Smooth muscle cell (in vitro differentiated cells): ENCODE data around the gene SCN3B. TPM values are rescaled to one million over a fixed set of nuclear protein-coding genes. Genes with fewer than 3 reads are reported as not detected.

ENCODE experiments used
- DNase-seq: peaks from one replicate; lab custom pipeline; 2025; ENCODE audit not compliant: unreplicated experiment; lab: John Stamatoyannopoulos, UW
- H2AFZ ChIP-seq: fragments of 200-600 bp; sonication (generic); 2 replicates; pipeline ENCODE4 v1.6.0; 2016; ENCODE audit warnings: antibody characterized with exemption, low read depth, mild to moderate bottlenecking
- H3F3A ChIP-seq: fragments of 200-600 bp; sonication (generic); 2 replicates; pipeline ENCODE4 v1.6.0; 2017; ENCODE audit warnings: antibody characterized with exemption, low read depth
- H3K27ac ChIP-seq: fragments of 200-600 bp; sonication (generic); 2 replicates; pipeline ENCODE4 v1.5.1; 2016; ENCODE audit warnings: low read depth, mild to moderate bottlenecking
- H3K27me3 ChIP-seq: fragments of 200-600 bp; sonication (generic); 2 replicates; pipeline ENCODE4 v1.6.1; 2016; ENCODE audit warnings: low read depth, mild to moderate bottlenecking
- H3K36me3 ChIP-seq: fragments of 200-600 bp; sonication (generic); 2 replicates; pipeline ENCODE4 v1.5.1; 2016; ENCODE audit warnings: low read depth
- H3K4me1 ChIP-seq: fragments of 200-600 bp; sonication (generic); 2 replicates; pipeline ENCODE4 v1.5.1; 2016; ENCODE audit warnings: low read depth
- H3K4me2 ChIP-seq: fragments of 200-600 bp; sonication (generic); 2 replicates; pipeline ENCODE4 v1.6.0; 2016; ENCODE audit warnings: mild to moderate bottlenecking
- H3K4me3 ChIP-seq: fragments of 200-600 bp; sonication (generic); 2 replicates; pipeline ENCODE4 v1.5.1; 2016; ENCODE audit warnings: mild to moderate bottlenecking
- H3K79me2 ChIP-seq: fragments of 200-600 bp; sonication (generic); 2 replicates; pipeline ENCODE4 v1.6.0; 2016; ENCODE audit warnings: low read depth, mild to moderate bottlenecking
- H3K9ac ChIP-seq: fragments of 200-600 bp; sonication (generic); 2 replicates; pipeline ENCODE4 v1.6.0; 2016; ENCODE audit warnings: low read depth
- H3K9me3 ChIP-seq: fragments of 200-600 bp; sonication (generic); replicated peaks from 2 replicates; pipeline ENCODE4 v1.5.1; 2016; ENCODE audit warnings: low read depth
- H4K20me1 ChIP-seq: fragments of 200-600 bp; sonication (generic); 2 replicates; pipeline ENCODE4 v1.6.0; 2016; ENCODE audit warnings: low read depth
- WGBS: methylation state at CpG from one replicate; pipeline ENCODE4 v1.1.7; 2016; ENCODE audit warnings: low lambda C conversion rate; 5-methylcytosine and 5-hydroxymethylcytosine counted together
- polyA plus RNA-seq: library from polyadenylated mRNA; unstranded; fragments of >200 nt; fragmentation: Nextera tagmentation; extraction: Ambion mirVana; gene quantifications from 2 replicates; pipeline ENCODE4 v1.2.1, GENCODE V29; 2016
- total RNA-seq: library from RNA; depleted of rRNA; stranded (reverse); fragments of >200 nt; gene quantifications from 2 replicates; pipeline ENCODE4 v1.2.3, GENCODE V29; 2014
- TF ChIP-seq, protein P1 (sequence below): fragments of 200-600 bp; sonication (generic); IDR thresholded peaks from 2 replicates; pipeline ENCODE4 v1.5.1; 2017; ENCODE audit warnings: borderline replicate concordance, mild to moderate bottlenecking, antibody characterized with exemption; ENCODE audit not compliant: insufficient read depth, poor library complexity, severe bottlenecking

Gene SCN3B
- total and polyA plus RNA-seq, 2 experiments from 2014 or later: under 0.01 to 0.23 TPM

DNA sequence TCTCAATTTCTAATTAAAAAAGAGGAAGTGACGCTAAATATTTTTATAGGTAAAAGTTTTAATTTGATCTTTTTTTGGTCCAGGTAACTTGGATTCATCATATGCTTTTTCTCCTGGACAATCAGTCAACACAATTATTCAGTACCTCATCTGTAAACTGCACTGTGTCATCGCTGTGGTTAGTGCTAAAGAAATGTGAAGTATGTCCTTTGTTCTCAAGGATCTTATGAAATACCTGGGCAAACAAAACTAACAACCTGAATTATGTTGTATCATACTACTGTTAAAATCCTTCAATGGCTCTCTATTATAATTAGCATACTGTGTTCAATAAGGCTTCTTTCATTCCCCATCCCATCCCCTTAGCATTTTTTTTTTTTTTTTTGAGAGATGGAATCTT lies 19.9 kb upstream of the SCN3B start:
- Histone ChIP-seq H3K4me2 (no peak overlapping the region), H2AFZ (no peak overlapping the region), H3K9me3 (no peaks in the 10 kb centered on the region), H3K4me3 (no peak overlapping the region), H3K36me3 (no peaks in the 10 kb centered on the region), H3F3A (no peaks in the 10 kb centered on the region), H4K20me1 (no peaks in the 10 kb centered on the region), H3K79me2 (no peaks in the 10 kb centered on the region), H3K27ac (no peak overlapping the region), H3K27me3 (no peaks in the 10 kb centered on the region), H3K9ac (no peak overlapping the region), H3K4me1 (no peaks in the 10 kb centered on the region)
- DNase-seq: no peak
- TF ChIP-seq, protein P1, sequence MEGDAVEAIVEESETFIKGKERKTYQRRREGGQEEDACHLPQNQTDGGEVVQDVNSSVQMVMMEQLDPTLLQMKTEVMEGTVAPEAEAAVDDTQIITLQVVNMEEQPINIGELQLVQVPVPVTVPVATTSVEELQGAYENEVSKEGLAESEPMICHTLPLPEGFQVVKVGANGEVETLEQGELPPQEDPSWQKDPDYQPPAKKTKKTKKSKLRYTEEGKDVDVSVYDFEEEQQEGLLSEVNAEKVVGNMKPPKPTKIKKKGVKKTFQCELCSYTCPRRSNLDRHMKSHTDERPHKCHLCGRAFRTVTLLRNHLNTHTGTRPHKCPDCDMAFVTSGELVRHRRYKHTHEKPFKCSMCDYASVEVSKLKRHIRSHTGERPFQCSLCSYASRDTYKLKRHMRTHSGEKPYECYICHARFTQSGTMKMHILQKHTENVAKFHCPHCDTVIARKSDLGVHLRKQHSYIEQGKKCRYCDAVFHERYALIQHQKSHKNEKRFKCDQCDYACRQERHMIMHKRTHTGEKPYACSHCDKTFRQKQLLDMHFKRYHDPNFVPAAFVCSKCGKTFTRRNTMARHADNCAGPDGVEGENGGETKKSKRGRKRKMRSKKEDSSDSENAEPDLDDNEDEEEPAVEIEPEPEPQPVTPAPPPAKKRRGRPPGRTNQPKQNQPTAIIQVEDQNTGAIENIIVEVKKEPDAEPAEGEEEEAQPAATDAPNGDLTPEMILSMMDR: no peak
- 50% methylated on average over 2 of the region's 2 CpGs for WGBS

DNA sequence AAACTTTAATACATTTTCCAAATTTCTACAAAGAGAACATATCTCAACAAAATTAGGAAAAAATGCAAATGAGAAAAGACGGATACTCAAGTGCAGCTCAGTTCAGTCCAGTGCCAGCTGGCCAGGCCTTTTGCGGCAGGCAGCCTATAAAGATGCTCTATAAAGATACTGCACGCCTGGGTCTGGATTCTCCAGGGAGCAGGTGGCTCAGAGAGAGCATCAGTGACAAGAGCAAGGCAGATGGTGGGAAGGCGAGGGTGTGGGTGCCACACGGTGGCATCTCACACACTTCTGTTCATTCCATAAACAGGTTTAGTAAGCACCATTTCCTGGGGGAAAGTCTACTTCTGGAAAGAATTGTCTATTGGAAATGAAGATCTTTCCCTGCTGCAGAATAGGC lies 18.1 kb upstream of the SCN3B start:
- Histone ChIP-seq H3K4me3 (no peak overlapping the region), H3K9ac (no peak overlapping the region)
- TF ChIP-seq, protein P1: no peak

GRCh38 chr11:123671534-123671933 lies 17.1 kb upstream of the SCN3B start:
- no peaks in the 10 kb centered on the region for H3K79me2 ChIP-seq
- H3K4me3 ChIP-seq: no peak overlapping the region
- no peaks in the 10 kb centered on the region for H4K20me1 ChIP-seq
- no peaks in the 10 kb centered on the region for H3K36me3 ChIP-seq
- H3K27me3 ChIP-seq: no peaks in the 10 kb centered on the region
- no peaks in the 10 kb centered on the region for H3F3A ChIP-seq
- no peaks in the 10 kb centered on the region for H3K9me3 ChIP-seq
- 72% methylated on average over 9 of the region's 9 CpGs for WGBS
- H3K27ac ChIP-seq: no peak overlapping the region
- no peak overlapping the region for H3K9ac ChIP-seq
- no peak overlapping the region for H3K4me2 ChIP-seq
- no peak overlapping the region for H2AFZ ChIP-seq
- DNase-seq: no peak
- TF ChIP-seq, protein P1: no peak
- no peaks in the 10 kb centered on the region for H3K4me1 ChIP-seq

More for the DNA sequence above, 18.1 kb upstream of the SCN3B start:
- DNase-seq: no peak
- 92% methylated on average over 5 of the region's 5 CpGs for WGBS
- Histone ChIP-seq H4K20me1 (no peaks in the 10 kb centered on the region), H2AFZ (no peak overlapping the region), H3K36me3 (no peaks in the 10 kb centered on the region), H3K27ac (no peak overlapping the region), H3K4me2 (no peak overlapping the region), H3F3A (no peaks in the 10 kb centered on the region), H3K9me3 (no peaks in the 10 kb centered on the region), H3K4me1 (no peaks in the 10 kb centered on the region), H3K79me2 (no peaks in the 10 kb centered on the region), H3K27me3 (no peaks in the 10 kb centered on the region)

DNA sequence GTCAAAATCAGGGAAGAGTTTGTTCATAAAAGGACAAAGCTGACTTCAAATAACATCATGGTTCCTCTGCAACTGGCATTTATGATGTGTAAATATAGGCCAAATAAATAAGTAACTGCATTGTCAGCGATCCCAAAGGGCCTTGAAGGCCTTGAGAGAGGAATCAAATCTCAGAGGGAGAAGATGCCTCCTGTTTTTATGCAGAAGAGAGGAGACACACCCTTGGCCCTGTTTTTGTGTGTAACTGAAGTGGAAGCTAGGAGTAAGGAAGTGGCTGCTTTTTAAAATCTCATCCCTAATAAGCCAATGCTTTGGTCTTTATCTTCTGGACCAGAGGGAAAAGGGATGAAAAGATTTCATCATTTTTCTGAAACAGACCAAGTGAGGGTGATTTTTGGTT lies 15.7 kb upstream of the SCN3B start:
- TF ChIP-seq, protein P1: no peak
- no peak overlapping the region for H3K9ac ChIP-seq
- no peaks in the 10 kb centered on the region for H3K27me3 ChIP-seq
- no peaks in the 10 kb centered on the region for H3F3A ChIP-seq
- no peak overlapping the region for H3K4me3 ChIP-seq
- no peak overlapping the region for H3K4me2 ChIP-seq
- H3K4me1 ChIP-seq: no peaks in the 10 kb centered on the region
- H3K9me3 ChIP-seq: no peaks in the 10 kb centered on the region
- no peaks in the 10 kb centered on the region for H3K36me3 ChIP-seq
- 72% methylated on average over 1 of the region's 1 CpG for WGBS
- no peak for DNase-seq
- no peaks in the 10 kb centered on the region for H3K79me2 ChIP-seq
- no peak overlapping the region for H2AFZ ChIP-seq
- H4K20me1 ChIP-seq: no peaks in the 10 kb centered on the region
- no peak overlapping the region for H3K27ac ChIP-seq
